HG03354 (cell line): Measurements from ENCODE around the gene SDR9C7.
"Not testable (repeated sequence)": the region's sequence is repeated elsewhere in the genome, so short reads cannot be mapped to it uniquely, and the experiment has no call there.

Experiments used
- ATAC-seq: cut with Tn5 transposase; IDR thresholded peaks from one replicate; pipeline ENCODE4 v1.9.1; 2021; ENCODE audit warnings: mild to moderate bottlenecking; ENCODE audit not compliant: unreplicated experiment, poor library complexity, severe bottlenecking

SDR9C7 gene

GRCh38 chr12:56933826-56934625, at the start of gene SDR9C7:
TSS of gene SDR9C7 (minus strand) at chr12:56934408. CDS start at chr12:56934261, 147 bp downstream.
- no peak for ATAC-seq

GRCh38 chr12:56983386-56983785, 49.2 kb upstream of the SDR9C7 start:
- no peak for ATAC-seq

- ATAC-seq = not testable (repeated sequence)
These were observed 48.5 kb upstream of the SDR9C7 start for GRCh38 chr12:56982578-56983236.

GRCh38 chr12:56980941-56981530, 46.8 kb upstream of the SDR9C7 start:
- no peak for ATAC-seq

GRCh38 chr12:56980268-56980667, 46.1 kb upstream of the SDR9C7 start:
- ATAC-seq = no peak

- ATAC-seq = no peak
These were observed 45.4 kb upstream of the SDR9C7 start for GRCh38 chr12:56979628-56980027.

- ATAC-seq = no peak
These were observed 44.4 kb upstream of the SDR9C7 start for GRCh38 chr12:56978397-56979138.

GRCh38 chr12:56977361-56977760, 43.2 kb upstream of the SDR9C7 start:
- not testable (repeated sequence) for ATAC-seq

GRCh38 chr12:56974224-56974623, 40.0 kb upstream of the SDR9C7 start:
- ATAC-seq = not testable (repeated sequence)

- ATAC-seq = not testable (repeated sequence)
These were observed 34.7 kb upstream of the SDR9C7 start for GRCh38 chr12:56968910-56969309.

GRCh38 chr12:56965997-56966642, 31.9 kb upstream of the SDR9C7 start:
- ATAC-seq = not testable (repeated sequence)

- ATAC-seq = not testable (repeated sequence)
These were observed 30.9 kb upstream of the SDR9C7 start for GRCh38 chr12:56965124-56965523.

- ATAC-seq = not testable (repeated sequence)
These were observed 29.3 kb upstream of the SDR9C7 start for GRCh38 chr12:56963557-56963956.

- ATAC-seq = not testable (repeated sequence)
These were observed 28.0 kb upstream of the SDR9C7 start for GRCh38 chr12:56962247-56962646.

- ATAC-seq = no peak
These were observed 24.2 kb upstream of the SDR9C7 start for GRCh38 chr12:56958422-56958821.

GRCh38 chr12:56957229-56958052, 23.2 kb upstream of the SDR9C7 start, which contains the start of gene RDH16:
TSS of gene RDH16 (minus strand) at chr12:56957608. CDS start at chr12:56957462, 146 bp downstream.
- ATAC-seq = no peak

- ATAC-seq = no peak
These were observed 21.5 kb upstream of the SDR9C7 start for GRCh38 chr12:56955631-56956256.

GRCh38 chr12:56954958-56955355, 20.7 kb upstream of the SDR9C7 start:
- no peak for ATAC-seq
